GM10266 (cell line): ENCODE results near the gene PRIMA1.

Source experiments
- DNase-seq: peaks from one replicate; pipeline ENCODE4 v3.0.0; 2012; ENCODE audit errors: extremely low spot score
- CTCF ChIP-seq: IDR thresholded peaks from 2 replicates; pipeline ENCODE4 v1.5.1; 2012; ENCODE audit warnings: mild to moderate bottlenecking, low read depth; ENCODE audit not compliant: control insufficient read depth, insufficient read depth; ENCODE audit errors: missing control alignments

Gene PRIMA1

DNA sequence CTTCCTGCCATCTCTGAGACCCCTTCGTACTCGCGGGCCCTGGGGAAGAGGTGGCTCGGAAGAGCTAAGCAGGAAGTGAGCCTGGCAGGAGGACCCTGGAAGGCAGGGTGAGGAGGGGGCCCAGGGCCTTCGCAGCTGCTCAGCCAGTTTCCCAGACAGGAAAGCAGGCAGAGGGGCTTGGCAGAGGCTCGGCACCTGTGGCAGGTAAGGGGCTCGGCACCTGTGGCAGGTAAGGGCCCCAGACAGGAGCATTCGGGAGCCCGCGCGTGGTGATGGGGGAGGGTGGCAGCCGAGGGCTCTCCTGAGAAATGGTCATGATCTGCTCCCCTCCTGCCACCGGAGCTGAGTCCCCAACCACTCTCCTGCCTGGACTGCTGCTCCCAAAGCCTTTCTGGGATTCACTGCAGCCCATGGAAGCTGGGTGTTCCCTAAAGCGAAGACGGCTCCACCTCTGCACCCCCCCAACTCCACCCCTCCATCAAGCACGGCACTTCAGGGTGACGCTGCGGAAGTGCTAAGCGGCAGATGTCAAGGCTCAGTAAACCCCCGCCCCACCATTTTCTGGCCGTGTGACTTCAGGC lies 63.2 kb downstream of the PRIMA1 start:
- DNase-seq = no peak
- no peak for TF ChIP-seq CTCF

GRCh38 chr14:93723001-93723400 lies 65.3 kb downstream of the PRIMA1 start:
- DNase-seq = no peak
- no peak for TF ChIP-seq CTCF

DNA sequence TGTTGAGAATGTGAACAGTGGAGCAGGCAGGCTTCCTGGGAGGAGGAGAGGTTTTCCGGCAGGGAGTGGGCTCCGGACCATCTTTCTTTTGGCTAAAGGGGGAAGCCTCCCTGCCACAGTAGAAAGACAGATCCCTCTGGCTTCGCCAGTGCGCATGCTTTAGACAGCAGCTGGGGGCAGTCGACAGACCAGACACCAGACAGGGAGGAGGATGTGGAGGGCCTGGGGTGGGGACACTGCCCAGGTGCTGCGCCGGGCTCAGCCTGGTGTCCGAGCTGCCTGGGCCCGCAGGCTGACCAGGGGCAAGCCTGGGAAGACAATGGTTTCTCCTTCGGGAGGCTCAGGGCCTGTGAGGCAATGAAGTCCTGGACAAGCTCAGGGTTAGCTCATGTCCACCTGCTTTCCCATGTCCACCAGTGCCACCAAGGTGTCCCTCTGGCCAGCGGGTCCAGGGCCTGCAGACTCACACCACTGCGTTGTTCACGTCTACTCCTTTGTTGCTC lies 67.3 kb downstream of the PRIMA1 start:
- no peak for DNase-seq

GRCh38 chr14:93720076-93720815 lies 68.0 kb downstream of the PRIMA1 start:
- no peak for TF ChIP-seq CTCF
- DNase-seq = no peak

More for the DNA sequence above, 67.3 kb downstream of the PRIMA1 start:
- no peak for TF ChIP-seq CTCF

DNA sequence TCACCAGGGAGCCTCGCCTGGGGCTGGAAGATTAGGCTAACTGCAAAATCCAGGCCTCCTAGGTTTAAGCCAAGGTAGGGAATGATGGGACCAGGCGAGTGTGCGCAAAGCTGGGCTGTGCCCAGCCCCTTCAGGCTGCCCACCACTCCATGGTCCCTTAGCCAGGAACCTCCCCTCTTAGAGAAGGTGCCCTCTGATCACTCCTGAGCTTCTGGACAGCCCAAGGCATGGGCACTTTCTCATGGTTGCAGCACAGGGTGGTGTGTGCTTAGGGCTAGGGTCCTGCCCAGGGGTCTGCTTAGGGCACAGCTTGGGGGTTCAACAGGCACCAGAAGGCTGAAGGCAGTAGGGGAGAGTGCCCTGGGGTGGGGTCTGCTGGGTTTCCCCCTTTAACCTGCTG lies 69.0 kb downstream of the PRIMA1 start:
- no peak for DNase-seq
- no peak for TF ChIP-seq CTCF

DNA sequence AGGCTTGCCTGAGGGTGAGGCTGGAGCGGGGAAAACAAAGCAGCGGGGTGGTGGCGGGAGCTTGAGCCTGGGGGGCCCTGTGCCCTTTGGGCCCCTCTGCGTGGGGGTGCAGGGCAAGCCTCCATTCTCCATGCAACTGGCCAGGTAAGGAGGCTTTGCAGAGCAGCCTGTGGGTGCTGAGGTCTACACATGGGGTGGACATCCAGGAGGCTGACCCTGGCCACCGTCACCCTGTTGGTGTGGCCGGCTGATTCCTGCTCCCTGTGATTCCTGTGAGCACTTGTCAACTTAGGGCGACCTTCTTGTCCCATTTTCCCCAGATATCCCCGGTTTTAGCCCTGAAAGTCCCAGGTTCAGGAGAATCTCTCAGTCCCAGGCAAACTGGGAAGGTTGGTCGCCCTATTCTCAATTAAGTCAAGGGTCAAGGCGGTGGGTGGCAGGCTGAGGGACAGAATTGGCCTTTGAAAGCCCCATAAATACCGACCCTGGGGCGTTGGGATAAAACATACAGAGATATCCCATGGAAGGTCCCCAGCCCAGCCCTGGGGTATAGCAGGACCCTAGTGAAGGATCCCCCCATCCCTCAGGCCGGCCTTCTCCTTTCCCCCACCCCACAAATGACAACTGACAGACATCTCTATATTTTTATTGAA lies 70.5 kb downstream of the PRIMA1 start:
- DNase-seq = no peak

More for the DNA sequence above, 70.5 kb downstream of the PRIMA1 start:
- no peak for TF ChIP-seq CTCF
